H4 (cell line): Measurements from ENCODE around the gene NDUFAF8. TPM values are rescaled to one million over a fixed set of nuclear protein-coding genes. Genes with fewer than 3 reads are reported as not detected.
"Not testable (repeated sequence)": the region's sequence is repeated elsewhere in the genome, so short reads cannot be mapped to it uniquely, and the experiment has no call there.

Experiments
- DNase-seq: peaks from one replicate; pipeline ENCODE4 v3.0.0-alpha.2; 2015; ENCODE audit warnings: low spot score
- total RNA-seq: library from RNA; depleted of rRNA; stranded (reverse); fragments of >200 nt; shearing (Covaris generic); gene quantifications from 2 replicates; pipeline ENCODE4 v1.2.3, GENCODE V29; 2014

The NDUFAF8 gene
- total RNA-seq, 1 experiment from 2014 or later: 47.4 TPM

DNA sequence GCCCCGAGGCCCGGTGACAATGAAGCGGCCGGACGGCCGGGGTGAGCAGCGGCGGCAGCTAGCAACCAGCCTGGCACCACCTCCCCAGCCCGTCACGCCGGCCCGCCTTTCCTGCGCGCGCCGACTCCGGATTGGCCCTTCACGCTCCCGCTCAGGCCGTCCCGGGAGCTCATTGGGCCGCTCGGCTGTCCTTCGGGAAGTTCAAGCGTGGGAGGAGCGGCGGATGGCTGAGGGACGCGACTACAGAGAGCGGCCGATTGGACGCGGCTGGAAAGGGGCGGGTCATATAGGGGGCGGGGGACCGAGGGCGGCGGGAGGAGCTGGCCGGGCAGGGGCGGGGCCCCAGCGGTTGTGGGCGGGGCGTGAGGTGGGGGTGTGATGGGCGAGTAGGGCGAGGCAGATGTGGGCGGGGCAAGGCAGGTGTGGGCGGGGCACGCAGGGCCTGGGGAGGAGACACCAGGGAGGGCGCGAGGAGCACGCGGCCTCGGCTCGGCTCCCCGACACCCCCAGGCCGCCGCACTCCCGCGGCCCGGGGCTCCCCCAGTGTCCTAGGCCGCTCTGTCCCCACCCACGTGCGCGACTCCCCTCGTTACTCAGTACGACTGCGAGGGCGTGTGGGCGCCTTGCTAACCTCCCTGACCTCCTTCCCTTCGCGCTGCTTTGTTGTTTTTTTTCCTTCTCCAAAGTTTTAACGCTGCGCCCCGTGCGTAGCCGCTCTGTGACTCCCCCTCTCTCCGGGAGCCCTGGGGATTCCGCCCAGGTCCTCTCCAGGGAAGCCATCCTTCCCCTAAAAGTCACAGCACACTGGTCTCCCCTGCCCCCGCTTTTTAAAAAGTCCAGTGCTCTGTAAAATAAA lies 16.0 kb upstream of the NDUFAF8 start, which contains the start of gene CEP131:
CEP131 (minus strand) TSS at position 60 of the 856 bp plus-strand sequence. CDS start 2,909 bp downstream, outside the sequence.
- peak; percentile 98 for DNase-seq

- DNase-seq: no peak
Measured at GRCh38 chr17:81223762-81224130, 15.4 kb upstream of the NDUFAF8 start.

- not testable (repeated sequence) for DNase-seq
Measured at GRCh38 chr17:81227630-81228029, 11.5 kb upstream of the NDUFAF8 start.

DNA sequence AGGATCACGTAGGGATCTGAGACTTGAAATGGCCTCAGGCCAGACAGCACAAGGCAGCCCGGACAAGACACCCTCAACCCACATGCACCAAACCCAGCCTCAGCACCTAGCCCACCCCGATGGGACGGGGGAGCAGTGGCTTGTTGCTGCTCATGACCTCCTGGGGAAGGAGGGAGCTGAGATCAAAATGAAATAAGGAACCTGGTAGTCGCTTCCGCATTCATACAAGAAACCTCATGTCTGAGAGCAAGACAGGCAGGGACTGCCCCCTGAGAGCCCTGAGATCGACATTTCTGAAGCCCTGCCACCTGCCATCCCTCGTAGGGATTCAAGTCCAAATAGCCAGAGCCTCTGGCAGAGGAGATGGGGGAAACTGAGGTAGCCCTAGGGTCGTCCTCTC lies 10.7 kb upstream of the NDUFAF8 start:
- DNase-seq: no peak

- no peak for DNase-seq
Measured at GRCh38 chr17:81228834-81229665, 10.1 kb upstream of the NDUFAF8 start.

- no peak for DNase-seq
Measured at GRCh38 chr17:81229666-81229920, 9.5 kb upstream of the NDUFAF8 start.

DNA sequence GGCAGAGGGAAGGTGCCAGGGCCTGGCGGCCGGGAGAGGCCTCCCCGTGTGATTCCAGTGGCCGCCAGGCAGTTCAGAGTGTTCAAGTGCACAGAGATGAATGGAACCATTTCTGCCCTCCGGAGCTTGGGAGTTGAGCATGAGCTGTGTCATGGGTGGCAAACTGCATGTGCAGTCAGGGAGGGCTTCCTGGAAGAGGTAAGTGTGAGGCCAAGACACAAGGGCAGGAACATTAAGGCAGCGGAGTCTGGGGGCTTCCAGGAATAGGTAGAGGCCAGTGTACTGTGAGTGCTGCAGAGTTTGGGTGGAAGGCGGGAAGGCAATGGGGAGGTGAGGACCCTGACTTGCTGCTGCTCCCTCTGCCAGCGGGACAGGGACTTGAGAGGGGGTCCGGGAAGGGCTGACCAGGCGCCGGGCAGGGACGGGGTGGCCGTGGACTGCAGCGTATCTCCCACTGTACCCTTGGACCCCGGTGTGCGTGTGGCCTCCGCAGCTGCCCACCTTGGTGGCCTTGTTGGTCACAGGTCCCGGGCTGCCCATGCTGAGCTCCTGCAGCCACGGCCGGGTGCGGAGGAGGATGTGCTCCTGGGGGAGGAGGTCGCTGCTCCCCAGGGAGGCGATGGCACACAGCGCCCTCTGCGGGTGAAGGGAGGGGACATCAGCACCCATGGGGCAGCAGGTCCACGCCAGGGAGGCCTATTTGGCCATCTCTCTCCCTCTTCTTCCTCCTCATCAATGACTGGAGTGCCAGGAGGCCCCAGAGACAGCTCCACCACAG lies 8.9 kb upstream of the NDUFAF8 start:
- no peak for DNase-seq

DNA sequence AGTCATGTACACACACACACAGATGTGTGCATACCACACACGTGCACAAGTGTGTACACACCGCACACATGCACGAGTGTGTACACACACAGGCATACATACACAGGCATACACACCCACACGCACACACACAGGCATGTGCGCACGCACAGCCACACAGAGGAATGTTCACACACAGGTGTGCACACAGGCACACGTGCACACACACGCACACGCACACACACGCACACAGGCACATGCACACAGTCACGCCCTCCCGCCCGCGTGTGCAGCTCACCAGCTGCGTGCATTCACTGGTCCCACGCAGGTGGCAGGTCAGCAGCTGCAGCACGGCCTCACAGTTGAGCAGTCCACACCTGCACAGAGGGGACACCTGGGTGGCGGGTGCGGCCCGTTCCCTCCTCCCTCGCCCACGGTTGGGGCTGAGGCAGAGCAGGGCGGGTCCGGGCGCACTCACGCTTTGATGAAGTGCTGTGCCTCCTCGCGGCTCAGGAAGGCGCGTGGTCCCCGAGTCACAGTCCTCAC lies 7.9 kb upstream of the NDUFAF8 start:
- DNase-seq: no peak

- DNase-seq: no peak
Measured at GRCh38 chr17:81231766-81232581, 7.1 kb upstream of the NDUFAF8 start.

DNA sequence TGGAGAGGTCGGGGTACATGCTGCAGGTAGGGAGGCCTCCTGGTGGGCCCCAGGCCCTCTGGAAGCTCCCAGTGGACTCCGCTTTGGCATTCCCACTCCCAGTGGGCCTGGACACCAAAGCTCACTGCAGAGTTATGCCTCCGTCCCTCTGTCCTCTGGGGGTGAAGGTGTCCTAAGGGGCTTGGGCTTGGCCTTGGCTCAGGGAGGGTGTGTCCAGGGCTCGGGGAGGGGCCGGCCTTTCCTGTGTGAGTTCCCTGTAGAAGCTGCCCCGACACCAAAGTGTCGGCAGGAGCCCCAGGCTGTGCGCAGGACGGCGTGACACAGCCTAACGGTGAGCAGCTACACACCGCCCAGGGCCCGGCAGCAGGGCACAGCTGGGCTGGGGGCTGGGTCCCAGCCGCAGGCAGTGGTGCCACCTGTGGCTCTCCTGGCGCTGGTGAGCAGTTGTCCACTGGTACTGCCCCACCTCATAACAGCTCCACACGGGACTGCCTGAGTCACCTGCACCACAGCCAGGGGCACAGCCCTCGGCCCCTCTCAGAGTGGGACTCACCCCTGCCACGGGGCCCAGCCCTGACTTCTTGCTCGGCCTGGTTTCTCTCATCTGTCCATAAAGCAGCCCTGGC lies 6.4 kb upstream of the NDUFAF8 start:
- DNase-seq: no peak

DNA sequence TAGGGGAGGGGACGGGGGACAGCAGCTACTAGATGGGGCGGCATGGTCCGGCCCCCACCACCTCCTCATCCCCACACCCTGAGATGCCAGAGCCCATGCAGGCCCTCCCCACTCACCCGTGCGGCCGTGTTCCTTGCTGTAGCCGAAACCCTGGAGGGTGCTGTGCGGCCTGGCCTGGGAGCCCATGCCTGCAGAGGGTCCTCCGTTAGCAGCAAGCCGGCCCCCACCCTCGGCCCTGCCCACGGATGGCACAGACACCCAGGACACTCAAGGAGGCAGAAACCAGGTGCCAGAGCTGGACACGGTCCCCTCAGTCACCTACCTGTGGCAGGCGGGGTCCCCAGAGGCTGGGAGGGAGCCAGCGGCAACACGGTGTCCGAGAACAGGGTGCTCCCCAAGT lies 5.8 kb upstream of the NDUFAF8 start:
- DNase-seq: no peak

DNA sequence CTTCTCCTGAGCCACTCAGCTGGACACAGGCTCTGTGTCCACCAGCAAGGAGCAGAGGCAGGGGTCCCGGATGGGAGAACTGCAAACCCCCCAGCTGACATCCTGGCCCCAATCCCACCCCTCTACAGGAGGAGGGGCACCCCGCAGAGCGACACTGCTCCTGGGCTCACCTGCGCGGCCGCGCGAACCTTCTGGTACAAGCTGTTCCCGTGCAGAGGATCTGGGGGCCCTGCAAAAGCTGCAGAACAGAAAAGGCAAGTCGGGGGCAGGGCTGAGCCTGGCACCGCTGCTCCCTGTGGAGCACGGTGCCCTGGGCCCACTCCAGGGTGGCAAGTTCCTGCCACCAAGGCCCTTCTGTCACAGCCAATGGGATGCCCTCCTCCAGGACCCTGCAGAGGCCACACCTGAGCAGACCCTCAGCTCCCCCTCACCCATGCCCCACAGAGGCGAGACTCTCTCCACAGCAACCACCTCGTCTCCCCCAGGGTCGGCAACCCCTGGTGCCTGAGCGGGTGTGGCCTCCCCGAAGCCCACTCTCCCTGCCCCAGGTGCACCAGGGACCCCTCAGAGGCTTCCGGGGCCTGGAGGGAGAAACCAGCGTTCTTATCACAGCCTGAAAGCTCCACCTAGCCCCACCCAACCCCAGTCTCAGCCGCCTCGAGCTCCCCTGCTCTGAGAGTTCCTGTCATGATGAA lies 5.2 kb upstream of the NDUFAF8 start:
- DNase-seq: no peak

DNA sequence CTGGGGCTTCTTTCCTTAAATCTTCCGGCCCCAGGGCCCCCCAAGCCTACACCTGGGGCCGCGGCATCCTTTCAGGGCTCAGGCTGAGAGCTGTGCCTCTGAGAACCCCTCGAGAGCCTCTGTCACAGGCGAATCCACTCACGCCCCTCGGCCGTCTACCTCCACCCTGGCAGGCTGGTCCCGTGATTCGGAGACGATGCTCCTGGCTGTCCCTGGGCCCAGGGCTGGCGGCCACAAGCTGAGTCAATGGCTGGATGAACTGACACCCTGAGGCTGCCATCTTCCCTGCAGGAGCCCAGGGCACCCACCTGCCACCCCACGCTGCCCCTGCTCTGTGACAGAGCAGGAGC lies 4.6 kb upstream of the NDUFAF8 start:
- DNase-seq: no peak

GRCh38 chr17:81234940-81235821 lies 3.9 kb upstream of the NDUFAF8 start:
- DNase-seq: no peak

DNA sequence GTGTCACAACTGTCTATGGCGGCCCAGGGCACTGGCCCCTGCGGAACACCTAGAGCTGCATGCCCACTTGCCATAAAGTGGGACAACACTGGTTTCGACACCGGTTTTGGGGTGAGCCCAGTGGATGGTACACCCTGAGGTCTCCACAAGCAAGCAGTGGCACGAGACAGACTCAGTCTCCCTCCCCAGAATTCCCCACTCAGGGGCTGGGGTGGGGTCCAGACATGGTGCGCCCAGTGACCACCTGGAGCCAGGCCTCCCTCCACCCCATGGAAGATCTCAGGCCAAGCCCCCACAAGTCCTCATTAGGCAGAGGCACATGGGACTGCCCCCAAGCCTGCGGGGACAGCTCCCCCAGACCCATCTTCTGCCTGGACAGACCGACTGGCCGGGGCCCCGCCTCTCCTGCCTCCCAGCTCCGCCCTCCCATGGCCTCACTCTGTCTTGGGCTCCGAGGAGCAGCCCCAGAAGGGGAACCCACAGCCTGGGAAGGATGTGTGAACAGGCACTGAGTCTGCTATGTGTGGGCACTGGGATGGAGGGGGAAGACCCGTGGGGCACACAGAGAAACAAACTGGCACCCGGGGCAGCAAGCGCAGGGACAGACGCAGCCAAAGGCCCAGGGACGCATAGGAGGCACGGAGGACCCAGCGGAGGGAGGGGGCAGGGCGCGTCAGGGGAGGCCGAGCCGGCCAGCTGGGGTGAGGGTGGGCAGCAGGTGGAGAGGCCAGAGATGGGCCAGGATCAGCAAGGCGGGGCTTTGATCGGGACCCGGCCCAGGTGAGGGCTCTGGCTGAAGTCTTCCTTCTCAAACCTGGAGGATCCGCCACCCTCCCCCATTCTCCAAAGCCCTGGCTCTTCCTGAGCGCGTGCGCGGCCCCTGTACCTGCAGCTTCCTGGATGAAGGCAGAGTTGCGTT lies 3.0 kb upstream of the NDUFAF8 start:
- DNase-seq: no peak

DNA sequence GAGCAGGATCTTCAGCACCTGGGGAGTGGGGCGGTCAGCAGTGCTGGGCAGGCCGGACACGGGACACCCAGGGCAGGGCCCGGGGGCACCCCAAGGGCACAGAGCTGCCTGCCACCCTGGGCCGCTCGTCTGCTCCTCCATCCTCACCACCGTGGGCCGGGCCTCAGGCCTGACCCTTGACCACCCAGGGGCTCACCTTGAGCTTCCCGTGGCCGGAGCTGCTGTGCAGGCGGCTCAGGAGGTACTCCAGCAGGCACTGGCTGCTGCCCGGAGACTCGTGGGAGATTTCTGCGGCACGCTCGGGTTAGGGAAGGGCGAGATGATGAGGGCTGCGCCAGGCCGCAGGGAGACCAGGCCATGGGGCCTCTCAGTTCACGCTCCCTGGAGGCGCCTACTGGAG lies 2.3 kb upstream of the NDUFAF8 start:
- DNase-seq: no peak

GRCh38 chr17:81237591-81238489 lies 1.3 kb upstream of the NDUFAF8 start:
- DNase-seq: no peak
